IPS DF 6.9 (cell line): Measurements from ENCODE around the gene TULP3.

Source experiments
- DNase-seq: peaks from one replicate; pipeline ENCODE4 v3.0.0-alpha.2; 2013; ENCODE audit warnings: low read depth, low spot score
- H3K27ac ChIP-seq: one replicate; pipeline ENCODE4 v1.5.1; 2013; ENCODE audit warnings: low read length, control low read depth
- H3K27me3 ChIP-seq: 2 replicates; pipeline ENCODE4 v1.6.1; 2013; ENCODE audit warnings: mild to moderate bottlenecking, low read length; ENCODE audit not compliant: control insufficient read depth, insufficient read depth
- H3K36me3 ChIP-seq: 2 replicates; pipeline ENCODE4 v1.6.1; 2013; ENCODE audit warnings: low read length; ENCODE audit not compliant: control insufficient read depth, insufficient read depth
- H3K4me1 ChIP-seq: 2 replicates; pipeline ENCODE4 v1.6.1; 2013; ENCODE audit warnings: low read length; ENCODE audit not compliant: control insufficient read depth, insufficient read depth
- H3K4me3 ChIP-seq: 2 replicates; pipeline ENCODE4 v1.5.1; 2013; ENCODE audit warnings: mild to moderate bottlenecking, low read length
- H3K9me3 ChIP-seq: 2 replicates; pipeline ENCODE4 v1.6.1; 2013; ENCODE audit warnings: low read length, inconsistent platforms; ENCODE audit not compliant: control insufficient read depth, insufficient read depth
- WGBS: extraction: QIAGEN DNeasy Blood & Tissue Kit; methylation state at CpG from one replicate; pipeline ENCODE4 v1.1.7; 2013; ENCODE audit warnings: mixed read lengths, missing lambda C conversion rate; ENCODE audit not compliant: insufficient read length, insufficient coverage; 5-methylcytosine and 5-hydroxymethylcytosine counted together

TULP3 gene

GRCh38 chr12:2984249-2984648, 93.6 kb downstream of the TULP3 start:
- no peaks in the 10 kb centered on the region for H3K9me3 ChIP-seq
- H3K36me3 ChIP-seq, result peaks cover 16% of the 10 kb centered on the region
- no peaks in the 10 kb centered on the region for H3K27me3 ChIP-seq
- WGBS, result 100% methylated on average over 1 of the region's 5 CpGs
- no peak overlapping the region for H3K4me3 ChIP-seq
- no peaks in the 10 kb centered on the region; the same call in 1 of the 2 replicates for H3K4me1 ChIP-seq
- H3K27ac ChIP-seq, result no peak overlapping the region
- no peak for DNase-seq

- peaks cover 12% of the 10 kb centered on the region for H3K36me3 ChIP-seq
- DNase-seq, result no peak
- no CpG with 5 or more reads among the region's 1 CpG for WGBS
Observed at GRCh38 chr12:2984698-2985097, 94.0 kb downstream of the TULP3 start.

GRCh38 chr12:2986876-2987275, 96.2 kb downstream of the TULP3 start:
- peaks cover 11% of the 10 kb centered on the region for H3K36me3 ChIP-seq
- no peaks in the 10 kb centered on the region; the same call in 1 of the 2 replicates for H3K4me1 ChIP-seq
- H3K27me3 ChIP-seq, result no peaks in the 10 kb centered on the region
- WGBS, result no CpG with 5 or more reads among the region's 3 CpGs
- no peak for DNase-seq
- no peak overlapping the region for H3K4me3 ChIP-seq
- no peaks in the 10 kb centered on the region for H3K9me3 ChIP-seq
- no peak overlapping the region for H3K27ac ChIP-seq

More at GRCh38 chr12:2984698-2985097, 94.0 kb downstream of the TULP3 start:
- Histone ChIP-seq H3K27ac (no peak overlapping the region), H3K4me3 (no peak overlapping the region), H3K4me1 (no peaks in the 10 kb centered on the region; the same call in 1 of the 2 replicates), H3K27me3 (no peaks in the 10 kb centered on the region), H3K9me3 (no peaks in the 10 kb centered on the region)

- Histone ChIP-seq H3K36me3 (peaks cover 5% of the 10 kb centered on the region; the same call in 1 of the 2 replicates), H3K27me3 (no peaks in the 10 kb centered on the region)
- no CpG with 5 or more reads among the region's 5 CpGs for WGBS
Observed at GRCh38 chr12:2988494-2988893, 97.8 kb downstream of the TULP3 start.

More at GRCh38 chr12:2988494-2988893, 97.8 kb downstream of the TULP3 start:
- DNase-seq, result no peak
- Histone ChIP-seq H3K4me3 (no peak overlapping the region), H3K9me3 (no peaks in the 10 kb centered on the region), H3K27ac (no peak overlapping the region), H3K4me1 (no peaks in the 10 kb centered on the region)
